Stimulated activated CD4-positive, alpha-beta T cell treated with anti-CD3 and anti-CD28 coated beads, Interleukin-12 subunit alpha, Interleukin-12 subunit beta, amount 100 ng/mL, for 4 hours (primary cell): Measurements from ENCODE around the gene FOXN1.

Experiments
- DNase-seq: peaks from one replicate; pipeline ENCODE4 v3.0.0-alpha.2; 2020

The FOXN1 gene

GRCh38 chr17:28478712-28479615, 27.2 kb upstream of the FOXN1 start:
- DNase-seq = no peak

DNA sequence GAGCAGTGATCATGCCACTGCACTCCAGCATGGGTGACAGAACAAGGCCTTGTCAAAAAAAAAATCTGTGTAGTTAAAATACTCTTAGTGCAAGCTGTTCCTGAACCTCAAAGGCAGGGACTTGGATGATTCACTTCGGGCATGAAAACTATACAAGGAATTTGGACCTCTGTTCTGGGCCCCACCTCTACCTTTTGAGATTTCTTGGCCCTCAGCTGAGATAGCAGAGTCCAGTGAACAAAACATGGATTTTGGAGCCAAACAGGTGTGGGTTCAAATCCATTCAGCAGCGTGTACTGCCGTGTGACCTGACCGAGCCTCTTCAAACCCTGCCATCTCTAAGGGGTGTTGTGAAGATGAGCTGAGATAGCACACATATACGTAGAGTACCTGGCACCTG, 25.9 kb upstream of the FOXN1 start:
- DNase-seq = no peak

DNA sequence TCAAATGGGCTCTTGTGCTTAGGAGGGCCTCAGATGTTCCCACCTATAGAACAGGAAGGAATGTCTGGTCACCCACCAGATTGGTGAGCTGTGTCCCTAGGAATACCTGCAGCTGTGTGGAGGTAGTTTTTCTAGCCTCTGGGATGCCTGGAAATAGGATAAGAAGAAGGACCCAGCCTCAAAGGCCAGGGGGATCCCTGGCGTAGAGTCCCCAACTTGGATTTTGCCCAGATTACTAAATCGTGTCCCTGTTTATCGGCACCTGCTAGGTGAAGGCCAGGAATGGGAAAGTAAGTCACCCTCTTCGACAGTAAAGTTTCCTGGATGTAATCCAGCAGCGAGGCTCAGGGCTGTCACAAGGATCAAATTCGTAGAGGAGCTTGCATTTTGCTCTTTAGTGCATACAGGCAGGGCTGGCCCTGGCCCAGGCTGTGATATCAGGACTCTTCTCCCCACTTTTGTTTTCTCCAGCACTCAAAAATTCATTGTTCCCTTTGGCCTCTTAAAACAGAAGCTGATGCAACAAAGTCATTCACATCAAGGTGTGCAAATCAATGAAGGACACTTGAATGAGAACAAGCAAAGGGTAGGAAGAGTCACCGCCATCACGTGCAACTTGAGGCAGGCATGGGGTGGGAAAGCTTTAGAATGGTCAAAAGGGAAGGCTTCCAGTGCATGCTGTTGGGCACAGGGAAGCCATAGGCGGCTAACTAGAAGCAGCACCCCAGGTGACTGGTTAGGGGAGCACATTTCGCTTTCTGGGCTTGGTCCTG, 25.2 kb upstream of the FOXN1 start:
- DNase-seq = no peak

- DNase-seq = no peak
These were observed 23.5 kb upstream of the FOXN1 start for GRCh38 chr17:28482551-28483199.

GRCh38 chr17:28484296-28484695, 21.9 kb upstream of the FOXN1 start:
- DNase-seq = no peak

- no peak for DNase-seq
These were observed 21.1 kb upstream of the FOXN1 start for GRCh38 chr17:28485049-28485448.

DNA sequence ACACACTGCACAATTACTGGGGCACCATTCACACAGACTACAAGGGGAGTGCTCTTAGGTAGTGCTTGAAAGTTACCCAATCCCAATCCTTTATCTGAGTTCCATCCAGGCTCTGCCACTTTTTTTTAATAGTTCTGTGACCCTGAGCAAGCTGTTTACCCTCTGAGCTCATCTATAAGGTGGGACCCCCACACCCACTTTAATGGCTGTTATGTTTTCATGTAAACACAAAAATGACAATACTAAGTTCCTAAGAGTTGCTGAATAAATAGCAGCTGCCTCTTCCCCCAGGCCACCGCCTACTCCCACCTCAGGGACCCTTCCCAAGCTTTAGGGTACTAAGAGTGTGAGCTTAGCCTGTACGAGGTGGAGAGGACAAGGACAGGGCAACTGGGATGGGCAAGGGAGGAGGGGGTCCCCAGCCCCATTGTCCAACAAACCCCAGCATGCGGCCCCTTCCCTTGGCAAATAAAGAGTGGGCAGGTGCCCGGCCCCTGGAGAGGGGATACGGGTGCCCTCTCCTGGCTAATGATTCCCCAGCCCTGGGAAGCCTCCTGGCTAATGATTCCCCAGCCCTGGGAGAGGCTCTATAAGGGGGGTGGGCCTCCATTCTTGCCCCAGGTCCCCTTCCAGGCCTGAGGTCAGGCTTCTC, 18.1 kb upstream of the FOXN1 start:
- DNase-seq = no peak

- no peak for DNase-seq
These were observed 17.4 kb upstream of the FOXN1 start for GRCh38 chr17:28488533-28489276.

- no peak for DNase-seq
These were observed 14.9 kb upstream of the FOXN1 start for GRCh38 chr17:28491286-28491685.

GRCh38 chr17:28491860-28492259, 14.3 kb upstream of the FOXN1 start:
- no peak for DNase-seq

GRCh38 chr17:28492352-28493310, 13.5 kb upstream of the FOXN1 start:
- DNase-seq = no peak

- no peak for DNase-seq
These were observed 12.7 kb upstream of the FOXN1 start for GRCh38 chr17:28493460-28493859.

- peak; percentile 80 for DNase-seq
These were observed 11.5 kb upstream of the FOXN1 start for GRCh38 chr17:28494445-28495188.

- no peak for DNase-seq
These were observed 10.5 kb upstream of the FOXN1 start for GRCh38 chr17:28495635-28496034.

DNA sequence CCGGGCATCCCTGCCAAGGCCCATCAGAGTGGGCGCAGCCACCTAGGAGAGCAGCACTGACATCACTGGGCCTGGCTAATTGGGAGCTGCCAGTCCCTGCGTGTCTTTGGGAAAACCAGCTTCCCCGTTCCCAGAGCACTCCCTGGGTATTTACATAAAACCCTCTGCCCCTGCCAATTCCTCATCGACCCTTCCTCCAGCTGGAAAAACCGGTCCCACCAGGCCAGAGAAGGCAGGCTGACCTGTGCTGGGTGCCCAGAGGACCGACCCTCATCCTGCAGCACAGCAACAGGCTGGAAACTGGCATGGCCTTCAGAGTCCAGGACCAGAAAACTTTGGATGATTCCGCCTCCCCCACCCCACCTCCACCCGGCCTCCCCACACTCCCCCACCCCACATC, 8.2 kb upstream of the FOXN1 start:
- no peak for DNase-seq

DNA sequence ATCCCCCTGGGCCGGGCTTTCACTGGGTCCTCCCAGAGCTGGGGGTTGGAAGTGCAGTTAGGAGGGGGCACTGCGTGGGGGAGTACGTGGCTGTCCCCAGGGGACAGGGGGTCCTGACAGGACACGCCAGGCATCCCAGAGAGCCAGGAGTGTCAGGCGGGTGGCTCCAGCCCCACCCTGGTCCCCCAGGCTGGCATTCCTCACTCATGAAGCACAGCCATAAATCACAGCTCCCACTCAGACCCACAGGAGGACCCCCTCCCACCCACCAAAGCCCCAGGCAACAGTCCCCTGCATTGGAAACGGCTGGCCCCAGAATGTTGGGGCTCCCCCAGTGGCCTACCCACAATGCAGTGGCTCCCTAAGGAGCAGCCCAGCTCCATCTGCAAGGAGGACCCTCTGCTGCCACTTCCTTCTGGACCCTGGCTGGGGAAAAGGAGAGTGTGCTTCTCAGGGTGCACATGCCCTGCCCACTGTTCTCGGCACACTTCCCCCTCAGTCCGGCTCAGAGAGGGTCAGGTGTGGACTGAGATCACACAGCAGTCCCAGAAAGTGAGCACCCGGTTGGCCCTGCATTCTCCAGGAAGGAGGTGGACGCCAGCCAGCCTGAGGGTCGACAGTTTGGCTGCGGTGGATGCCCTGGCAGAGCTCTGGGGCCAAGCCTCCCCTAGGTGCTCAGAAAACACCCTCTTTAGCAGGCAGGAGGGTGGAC, 7.3 kb upstream of the FOXN1 start:
- DNase-seq = no peak

GRCh38 chr17:28499364-28499664, 6.8 kb upstream of the FOXN1 start:
- no peak for DNase-seq

GRCh38 chr17:28499684-28500357, 6.3 kb upstream of the FOXN1 start:
- DNase-seq = no peak

DNA sequence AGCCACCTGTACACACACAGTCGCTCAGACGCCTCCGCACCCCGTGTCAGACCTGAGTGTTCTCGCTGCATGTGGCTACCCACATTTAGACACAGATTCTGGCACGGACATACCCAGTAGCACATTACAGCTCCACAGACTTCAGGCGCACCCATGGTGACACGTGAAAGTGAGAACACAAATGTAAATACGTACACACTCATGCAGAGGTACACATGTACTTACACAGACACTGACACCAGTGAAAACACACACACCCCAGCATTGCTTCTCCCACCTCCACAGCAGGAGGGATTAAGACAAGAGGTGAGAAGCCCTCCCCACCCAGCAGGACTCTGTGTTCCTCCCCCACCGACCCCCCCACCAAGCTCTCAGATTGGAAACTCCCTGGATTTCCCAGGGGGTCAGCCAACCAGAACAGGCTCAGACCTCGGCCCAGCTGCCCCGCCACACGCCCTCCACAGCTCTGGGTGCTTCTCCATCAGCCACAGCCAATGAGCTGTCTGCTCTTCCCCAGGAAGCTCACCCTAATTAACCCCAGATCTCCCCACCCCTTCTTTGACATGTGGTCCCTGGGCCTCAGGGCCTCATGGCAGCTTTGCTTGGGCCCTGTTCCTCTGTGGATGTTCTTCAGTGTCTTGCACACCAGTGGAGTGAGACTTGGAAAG, 5.3 kb upstream of the FOXN1 start:
- no peak for DNase-seq
